Muscle of back (tissue), 11 donors: ENCODE measurements around the gene PLPPR3. TPM values are rescaled to one million over a fixed set of nuclear protein-coding genes. Genes with fewer than 3 reads are reported as not detected.
A peak's percentile ranks its signal among the peaks of the same experiment; 100 is the strongest.

Experiments
- DNase-seq, 3 donors: peaks; one replicate each; pipeline versions ENCODE4 v3.0.0 to v3.0.0-alpha.2; 2013
- polyA plus RNA-seq, 10 donors: library from polyadenylated mRNA; unstranded; fragments of 120-200 nt; gene quantifications; one replicate each; pipeline ENCODE4 v1.2.1, GENCODE V29; 2013; ENCODE audit not compliant: insufficient read length in 10 of 10

The PLPPR3 gene
- polyA plus RNA-seq, 10 donors = 0.27 to 1.5 (median 0.68) TPM

- no peak for DNase-seq
These were observed 13.4 kb downstream of the PLPPR3 start for GRCh38 chr19:808423-808775.

DNA sequence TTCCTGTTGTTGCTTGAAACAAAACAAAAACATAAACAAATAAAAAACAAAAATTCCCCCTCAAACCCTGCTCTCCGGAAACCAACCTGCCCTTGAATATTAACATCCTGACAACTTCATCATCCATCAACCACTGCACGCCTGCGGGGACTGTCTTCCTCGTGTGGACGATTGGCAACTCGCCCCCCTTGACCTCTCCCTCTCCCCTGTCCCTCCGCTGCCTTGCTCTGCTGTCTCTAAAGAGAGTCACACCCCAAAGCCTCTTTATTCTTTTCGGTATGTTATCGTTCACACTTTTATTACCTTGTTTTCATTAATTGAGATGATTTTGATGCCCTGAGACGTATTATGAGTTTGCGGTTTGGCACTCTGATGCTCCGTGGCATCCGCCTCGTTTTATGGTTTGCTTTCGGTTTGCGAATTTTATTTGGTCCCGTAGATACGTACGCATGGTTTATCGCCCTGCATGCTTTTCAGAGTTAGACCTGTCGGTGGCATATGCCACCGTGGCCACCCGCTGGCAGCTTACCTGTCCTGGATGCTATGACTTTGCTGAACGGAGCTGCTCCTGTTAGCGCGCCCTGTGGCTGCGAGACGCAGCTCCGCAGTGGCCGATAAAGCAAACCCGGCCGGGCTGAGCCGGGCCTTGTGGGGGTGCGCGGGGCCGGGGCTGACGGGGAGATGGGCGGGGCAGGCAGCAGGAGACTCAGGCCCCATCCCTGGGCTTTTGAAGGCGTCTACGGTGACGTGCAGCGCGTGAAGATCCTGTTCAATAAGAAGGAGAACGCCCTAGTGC lies 13.9 kb downstream of the PLPPR3 start:
- no peak for DNase-seq

- no peak for DNase-seq
These were observed 14.8 kb downstream of the PLPPR3 start for GRCh38 chr19:806815-807421.

DNA sequence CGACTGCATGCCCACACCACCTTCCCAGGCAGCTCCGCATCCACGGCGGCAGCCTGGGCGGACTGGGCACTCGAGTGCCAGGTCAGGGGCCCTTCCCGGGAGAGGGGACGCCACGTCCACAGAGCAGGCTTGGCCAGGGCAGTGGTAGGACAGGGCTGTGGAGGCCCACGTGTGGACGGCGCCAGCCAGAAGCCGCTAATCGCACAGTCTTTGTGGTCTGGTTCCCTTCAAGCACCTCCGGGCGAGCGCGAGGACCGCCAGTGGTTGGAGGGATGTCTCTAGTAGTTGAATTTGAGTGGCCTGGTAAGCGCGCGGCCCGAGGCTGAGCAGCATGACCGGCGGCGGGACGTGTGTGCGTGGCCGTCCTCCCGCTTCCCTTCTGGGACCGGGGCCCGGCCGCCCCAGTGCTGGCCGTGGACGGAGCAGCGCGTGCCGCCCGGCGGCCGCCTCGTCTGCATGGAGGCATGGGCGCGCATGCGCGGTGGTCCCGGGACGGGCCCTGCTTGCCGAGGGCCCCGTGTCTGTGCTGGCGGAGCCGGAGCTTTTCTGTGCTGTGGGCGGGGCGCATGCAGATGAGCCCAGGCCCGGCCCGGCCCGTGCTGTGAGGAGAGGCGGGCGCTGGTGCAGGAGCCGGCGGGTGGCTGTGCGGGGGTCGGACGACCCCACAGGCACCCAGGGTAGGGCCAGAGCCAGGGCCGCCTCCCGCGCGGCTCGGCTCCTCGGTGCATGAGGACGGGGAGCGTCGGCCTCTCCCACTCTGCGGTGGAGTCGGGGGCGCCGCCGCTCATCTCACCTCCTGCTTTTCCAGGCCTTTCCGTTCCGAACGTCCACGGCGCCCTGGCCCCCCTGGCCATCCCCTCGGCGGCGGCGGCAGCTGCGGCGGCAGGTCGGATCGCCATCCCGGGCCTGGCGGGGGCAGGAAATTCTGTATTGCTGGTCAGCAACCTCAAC lies 15.9 kb downstream of the PLPPR3 start:
- DNase-seq = no peak

DNA sequence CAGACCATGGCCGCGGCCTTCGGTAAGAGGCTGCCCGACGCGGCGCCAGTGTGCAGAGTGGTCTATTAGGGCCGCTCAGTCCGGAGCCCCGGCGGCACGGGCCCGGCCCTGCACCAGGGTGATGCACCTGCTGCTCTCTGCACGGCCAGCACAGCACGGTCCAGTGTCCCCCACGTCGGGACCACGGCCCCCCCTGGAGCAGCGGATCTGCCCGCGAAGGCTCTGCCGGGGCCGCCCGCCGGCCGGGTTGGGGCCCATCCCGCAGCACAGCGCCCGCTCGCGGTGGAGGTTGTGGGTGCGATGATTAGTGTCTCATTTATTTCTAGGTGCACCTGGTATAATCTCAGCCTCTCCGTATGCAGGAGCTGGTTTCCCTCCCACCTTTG lies 16.6 kb downstream of the PLPPR3 start:
- DNase-seq = no peak

DNA sequence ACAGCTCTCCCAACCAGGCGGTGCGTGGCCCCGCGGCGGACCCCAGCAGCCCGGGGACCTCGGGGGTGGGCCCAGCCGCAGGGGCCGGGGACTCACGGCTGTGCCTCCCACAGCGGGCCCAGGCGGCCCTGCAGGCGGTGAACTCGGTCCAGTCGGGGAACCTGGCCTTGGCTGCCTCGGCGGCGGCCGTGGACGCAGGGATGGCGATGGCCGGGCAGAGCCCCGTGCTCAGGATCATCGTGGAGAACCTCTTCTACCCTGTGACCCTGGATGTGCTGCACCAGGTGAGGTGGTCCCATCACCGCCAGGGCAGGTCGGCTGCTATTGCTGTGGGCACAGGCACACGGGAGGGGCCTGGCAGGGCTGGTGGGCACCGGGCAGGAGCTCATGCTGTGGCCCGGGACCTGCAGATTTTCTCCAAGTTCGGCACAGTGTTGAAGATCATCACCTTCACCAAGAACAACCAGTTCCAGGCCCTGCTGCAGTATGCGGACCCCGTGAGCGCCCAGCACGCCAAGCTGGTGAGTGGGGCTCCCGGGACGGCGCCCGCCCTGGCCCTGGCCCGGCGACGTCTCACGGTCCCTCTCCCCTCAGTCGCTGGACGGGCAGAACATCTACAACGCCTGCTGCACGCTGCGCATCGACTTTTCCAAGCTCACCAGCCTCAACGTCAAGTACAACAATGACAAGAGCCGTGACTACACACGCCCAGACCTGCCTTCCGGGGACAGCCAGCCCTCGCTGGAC lies 17.2 kb downstream of the PLPPR3 start:
- peak in 1 of 3 donors; percentile 2 for DNase-seq

DNA sequence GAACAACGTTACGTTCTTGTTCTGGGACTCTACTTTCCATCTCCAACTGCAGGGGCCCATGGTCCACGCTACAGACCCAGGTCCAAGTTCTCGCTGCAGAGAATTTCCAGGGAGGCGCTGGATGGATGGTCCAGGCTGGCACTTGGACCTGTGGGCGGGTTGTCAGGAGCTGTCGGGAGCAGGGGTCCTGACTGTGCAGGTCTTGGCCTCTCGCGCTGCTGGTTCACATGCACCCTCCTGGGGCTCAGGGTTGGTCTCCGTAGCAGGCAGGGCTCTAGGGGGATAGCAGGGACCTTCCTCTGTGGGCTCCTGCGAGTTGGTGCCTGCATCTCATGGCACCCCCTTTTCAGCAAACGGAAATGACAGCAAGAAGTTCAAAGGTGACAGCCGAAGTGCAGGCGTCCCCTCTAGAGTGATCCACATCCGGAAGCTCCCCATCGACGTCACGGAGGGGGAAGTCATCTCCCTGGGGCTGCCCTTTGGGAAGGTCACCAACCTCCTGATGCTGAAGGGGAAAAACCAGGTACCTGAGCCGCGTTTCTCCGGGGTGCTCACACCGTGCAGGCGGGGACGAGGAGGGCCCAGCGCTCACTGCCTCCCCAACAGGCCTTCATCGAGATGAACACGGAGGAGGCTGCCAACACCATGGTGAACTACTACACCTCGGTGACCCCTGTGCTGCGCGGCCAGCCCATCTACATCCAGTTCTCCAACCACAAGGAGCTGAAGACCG lies 17.9 kb downstream of the PLPPR3 start:
- DNase-seq = peak in 1 of 3 donors; percentile 5

DNA sequence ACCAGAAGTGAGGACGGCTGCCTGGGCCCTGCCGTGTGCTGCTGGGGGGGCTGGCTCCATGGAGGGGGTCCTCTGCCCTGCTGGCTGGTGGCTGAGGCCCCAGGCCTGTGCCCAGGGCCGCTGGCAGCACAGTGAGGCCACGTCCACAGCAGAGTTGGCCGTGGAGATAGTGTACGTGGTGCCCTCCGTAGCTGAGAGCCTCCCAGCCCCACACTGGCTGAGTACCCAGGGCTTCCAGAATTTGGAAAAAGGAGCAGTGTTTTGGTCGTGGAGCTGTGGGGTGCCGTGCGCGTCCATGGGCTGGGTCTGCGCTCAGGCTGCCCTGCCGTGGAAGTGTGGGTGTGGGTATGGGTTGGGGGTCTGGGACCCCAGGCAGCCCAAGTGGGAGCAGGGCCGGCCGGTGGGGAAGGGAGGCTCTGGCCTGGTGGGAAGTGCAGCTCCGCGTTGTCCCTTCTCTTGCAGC lies 18.6 kb downstream of the PLPPR3 start:
- peak in 1 of 3 donors; percentile 23 for DNase-seq

GRCh38 chr19:802498-803098 lies 19.2 kb downstream of the PLPPR3 start:
- DNase-seq = peak in 1 of 3 donors; percentile 77

DNA sequence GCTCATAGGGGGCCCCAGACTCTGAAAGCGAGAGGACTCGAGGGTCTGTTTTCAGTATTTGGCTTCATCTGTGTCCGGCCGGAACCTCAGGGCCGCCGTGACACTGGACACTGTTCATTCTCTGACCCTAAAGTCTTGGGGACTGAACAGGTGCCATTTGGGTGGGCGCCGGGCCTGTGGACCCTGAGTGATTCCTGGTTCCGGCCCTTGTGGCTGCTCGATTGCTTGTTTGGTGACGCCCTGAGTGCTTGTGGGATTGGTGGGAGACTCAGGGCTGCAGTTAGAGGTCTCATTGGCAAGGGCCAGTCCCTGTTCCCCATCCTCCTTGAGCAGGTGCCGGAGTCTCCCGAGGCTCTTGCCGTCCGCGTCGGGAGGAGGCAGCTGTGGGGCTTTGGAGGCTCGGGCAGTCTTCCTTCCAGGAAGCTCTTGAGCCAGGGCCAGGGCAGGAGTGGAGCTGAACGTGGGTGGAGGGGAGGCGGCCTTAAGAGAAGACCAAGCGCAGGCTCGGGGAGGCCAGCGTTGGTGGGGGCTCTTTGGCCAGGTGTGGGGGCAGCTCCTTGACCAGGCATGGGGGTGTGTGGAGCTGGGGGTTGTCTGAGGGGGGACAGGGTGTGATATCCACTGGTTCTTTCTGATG lies 19.8 kb downstream of the PLPPR3 start:
- DNase-seq = peak in 1 of 3 donors; percentile 74

DNA sequence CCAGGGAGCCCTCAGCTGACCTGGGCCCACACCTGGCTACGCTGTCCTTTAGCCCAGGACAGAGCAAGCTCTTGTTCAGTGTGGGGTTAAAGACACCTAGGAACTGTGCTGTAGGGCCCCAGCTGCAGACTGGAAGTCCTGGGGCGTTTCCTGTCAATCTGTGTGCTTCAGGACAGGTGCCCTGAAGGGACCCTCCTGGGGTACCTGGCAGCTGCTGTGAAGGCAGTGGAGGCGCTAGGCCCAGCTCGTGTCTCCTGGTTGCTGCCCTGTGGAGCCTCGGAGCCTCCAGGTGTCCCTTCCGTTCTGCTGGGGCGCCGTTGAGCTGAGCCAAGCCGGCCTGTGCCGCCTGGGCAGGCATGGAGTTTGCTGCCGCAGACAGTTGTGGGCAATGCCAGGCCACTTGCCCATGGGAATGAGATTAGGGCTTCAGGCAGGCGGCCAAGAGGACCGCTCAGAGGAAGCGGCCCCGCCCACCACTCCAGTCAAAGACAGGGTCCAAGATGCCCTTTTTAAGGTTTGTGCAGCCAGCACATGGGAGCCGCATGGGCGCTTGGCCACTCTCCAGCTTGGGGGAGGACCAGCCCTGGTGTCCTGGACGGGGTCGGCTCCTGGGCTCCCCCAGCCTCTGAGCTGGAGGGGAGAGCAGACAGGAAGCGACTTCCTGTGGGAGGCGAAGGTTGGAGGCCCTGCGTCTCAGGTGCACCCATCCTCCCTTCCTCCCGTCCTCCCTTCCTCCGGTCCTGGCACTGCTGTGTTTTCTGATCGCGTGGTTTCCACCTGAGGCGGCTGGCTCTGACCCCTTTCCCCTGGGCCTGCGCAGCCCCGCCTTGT lies 20.5 kb downstream of the PLPPR3 start:
- peak in 1 of 3 donors; percentile 51 for DNase-seq

- DNase-seq = no peak
These were observed 21.3 kb downstream of the PLPPR3 start for GRCh38 chr19:800360-801029.

DNA sequence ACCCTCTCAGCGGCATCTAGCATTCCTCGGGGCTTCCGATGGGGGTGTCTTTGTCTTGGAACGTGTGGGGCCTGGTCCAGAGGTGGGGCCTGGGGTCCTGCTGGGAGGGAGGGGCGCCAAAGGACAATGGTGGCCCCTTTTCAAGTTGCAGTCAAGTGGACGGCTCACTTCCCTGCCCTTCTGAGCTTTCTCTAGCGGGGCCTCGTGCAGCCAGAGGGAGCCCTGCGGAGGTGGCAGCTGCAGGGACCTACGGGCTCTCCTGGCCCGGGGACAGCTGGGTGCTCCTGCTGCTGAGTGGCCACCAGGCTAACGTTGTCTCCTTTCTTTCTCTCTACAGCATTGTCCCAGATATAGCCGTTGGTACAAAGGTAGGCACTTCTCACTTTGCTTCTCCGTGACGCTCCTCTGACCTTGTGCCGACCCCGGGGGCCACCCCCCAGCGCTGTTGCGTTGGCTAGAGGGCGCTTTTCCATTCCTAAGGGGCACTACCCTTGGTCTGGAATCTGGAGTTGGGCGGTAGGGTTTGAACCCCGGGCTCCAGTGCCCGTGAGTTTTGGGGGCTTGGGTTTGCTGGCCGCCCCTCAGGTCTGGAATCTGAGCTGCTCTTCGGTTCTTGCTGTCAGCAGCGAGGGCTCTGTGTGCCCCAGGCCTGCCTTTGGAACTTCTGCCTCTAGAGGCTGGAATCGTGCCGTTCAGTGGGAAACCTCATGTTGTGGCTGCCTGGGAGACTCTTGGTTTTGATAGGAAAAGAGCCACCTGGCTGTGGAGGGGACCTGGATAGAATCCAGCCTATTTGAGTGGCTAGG lies 22.5 kb downstream of the PLPPR3 start:
- peak in 1 of 3 donors; percentile 62 for DNase-seq

DNA sequence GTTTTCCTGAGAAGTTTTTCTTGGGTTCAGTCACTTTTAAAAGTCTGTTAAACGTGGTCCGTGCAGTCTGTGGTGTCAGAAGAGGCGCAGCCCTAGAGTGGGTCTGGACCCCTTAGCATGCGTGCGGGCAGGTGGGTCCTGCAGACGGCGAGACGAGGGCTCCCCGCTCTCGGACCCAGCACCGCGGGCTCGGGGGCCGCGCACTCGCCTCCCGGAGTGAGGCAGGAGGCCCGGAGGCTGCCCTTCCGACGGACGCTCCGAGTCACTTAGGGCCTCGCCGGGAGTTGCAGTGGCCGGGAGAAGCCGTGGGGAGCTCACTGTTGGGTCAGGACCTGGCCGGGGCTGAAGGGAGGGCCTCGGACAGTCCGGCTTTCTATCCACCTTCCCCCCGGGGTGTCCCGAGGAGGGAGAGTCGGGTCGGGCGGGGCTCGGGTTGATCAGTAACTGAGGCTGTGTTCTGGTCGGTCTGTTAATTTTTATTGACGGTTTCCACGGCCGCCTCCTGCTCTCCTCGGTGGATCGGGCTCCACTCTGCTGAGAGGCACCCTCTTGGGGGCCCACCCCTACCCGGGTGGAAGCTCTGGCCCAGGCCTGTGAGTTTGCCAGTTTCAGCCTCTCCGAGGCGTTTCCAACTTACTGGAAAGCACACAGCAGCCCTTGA lies 23.2 kb downstream of the PLPPR3 start:
- DNase-seq = peak in 1 of 3 donors; percentile 67

GRCh38 chr19:797528-798414 lies 24.0 kb downstream of the PLPPR3 start:
- DNase-seq = peak; percentile 93 to 95 (median 95)
